Activated naive CD4-positive, alpha-beta T cell treated with anti-CD3 and anti-CD28 coated beads, Interleukin-2, amount 50 U/mL, for 72 hours (primary cell): Measurements from ENCODE around the gene CCHCR1. TPM values are rescaled to one million over a fixed set of nuclear protein-coding genes. Genes with fewer than 3 reads are reported as not detected.

Experiments
- ATAC-seq, 2 donors: fragments of 150-1000 bp; cut with Tn5 transposase; 2 replicates each; pipeline ENCODE4 v1.10.0; 2021; ENCODE audit warnings: mild to moderate bottlenecking in 2 of 2, moderate library complexity in 2 of 2
- DNase-seq, 2 donors: peaks; one replicate each; pipeline ENCODE4 v3.0.0; 2021 to 2022; ENCODE audit warnings: low spot score in 2 of 2
- H3K27ac Mint-ChIP-seq, 2 donors: one replicate each; pipeline ENCODE4 v1.8.0; 2022; ENCODE audit warnings: mild to moderate bottlenecking in 2 of 2, mixed read lengths in 2 of 2
- H3K36me3 Mint-ChIP-seq, 2 donors: one replicate each; pipeline ENCODE4 v1.8.0; 2022; ENCODE audit warnings: mixed read lengths in 2 of 2
- H3K9me3 Mint-ChIP-seq, 2 donors: one replicate each; pipeline ENCODE4 v1.8.0; 2022; ENCODE audit warnings: mixed read lengths in 2 of 2
- total RNA-seq, 2 donors: library from RNA; stranded (reverse); gene quantifications; one replicate each; pipeline ENCODE4 v1.2.3, GENCODE V29; 2022

CCHCR1 gene
- total RNA-seq, 2 donors from 2014 or later: 73.5 to 86.2 TPM

- Mint-ChIP-seq H3K36me3 (peaks cover 25 to 36% of the 10 kb centered on the region in 2 donors), H3K27ac (peak overlapping the region in 1 of 2 donors; percentile 89), H3K9me3 (no peaks in the 10 kb centered on the region)
- no peak for DNase-seq
- ATAC-seq: no peak
These were observed 961 bp downstream of the CCHCR1 start for GRCh38 chr6:31156641-31157040.

- Mint-ChIP-seq H3K27ac (no peak overlapping the region), H3K9me3 (no peaks in the 10 kb centered on the region), H3K36me3 (peaks cover 12 to 22% of the 10 kb centered on the region in 2 donors)
- DNase-seq (no peak), ATAC-seq (no peak)
These were observed 3.2 kb downstream of the CCHCR1 start for GRCh38 chr6:31154436-31154835.

GRCh38 chr6:31152781-31153180, 4.8 kb downstream of the CCHCR1 start:
- DNase-seq: no peak
- H3K27ac Mint-ChIP-seq: peak overlapping the region in 1 of 2 donors; percentile 63
- H3K36me3 Mint-ChIP-seq: peaks cover 0 to 7% of the 10 kb centered on the region in 2 donors
- no peaks in the 10 kb centered on the region for H3K9me3 Mint-ChIP-seq
- ATAC-seq: no peak

- H3K27ac Mint-ChIP-seq: peak overlapping the region in 1 of 2 donors; percentile 50
- ATAC-seq (no peak), DNase-seq (no peak)
- H3K36me3 Mint-ChIP-seq: no peaks in the 10 kb centered on the region
- H3K9me3 Mint-ChIP-seq: no peaks in the 10 kb centered on the region
These were observed 7.7 kb downstream of the CCHCR1 start for GRCh38 chr6:31149827-31150447.

GRCh38 chr6:31145386-31145785, 12.2 kb downstream of the CCHCR1 start:
- no peak overlapping the region for H3K27ac Mint-ChIP-seq
- ATAC-seq (no peak), DNase-seq (no peak)
- H3K36me3 Mint-ChIP-seq: no peaks in the 10 kb centered on the region
- H3K9me3 Mint-ChIP-seq: no peaks in the 10 kb centered on the region

- ATAC-seq (no peak), DNase-seq (no peak)
- H3K36me3 Mint-ChIP-seq: no peaks in the 10 kb centered on the region
- H3K27ac Mint-ChIP-seq: no peak overlapping the region
- no peaks in the 10 kb centered on the region for H3K9me3 Mint-ChIP-seq
These were observed 12.6 kb downstream of the CCHCR1 start for GRCh38 chr6:31144970-31145340.

GRCh38 chr6:31144296-31144969, 13.2 kb downstream of the CCHCR1 start:
- Mint-ChIP-seq H3K9me3 (no peaks in the 10 kb centered on the region), H3K27ac (no peak overlapping the region), H3K36me3 (no peaks in the 10 kb centered on the region)
- no peak for DNase-seq
- no peak for ATAC-seq

GRCh38 chr6:31143148-31143547, 14.5 kb downstream of the CCHCR1 start:
- DNase-seq (no peak), ATAC-seq (no peak)
- peak overlapping the region in 1 of 2 donors; percentile 13 for H3K27ac Mint-ChIP-seq
- H3K9me3 Mint-ChIP-seq: no peaks in the 10 kb centered on the region
- H3K36me3 Mint-ChIP-seq: no peaks in the 10 kb centered on the region

GRCh38 chr6:31142361-31142761, 15.2 kb downstream of the CCHCR1 start:
- peak overlapping the region in 1 of 2 donors; percentile 39 for H3K27ac Mint-ChIP-seq
- ATAC-seq (no peak), DNase-seq (no peak)
- H3K9me3 Mint-ChIP-seq: no peaks in the 10 kb centered on the region
- H3K36me3 Mint-ChIP-seq: no peaks in the 10 kb centered on the region

GRCh38 chr6:31140643-31141042, 17.0 kb downstream of the CCHCR1 start:
- Mint-ChIP-seq H3K27ac (no peak overlapping the region), H3K36me3 (no peaks in the 10 kb centered on the region), H3K9me3 (no peaks in the 10 kb centered on the region)
- ATAC-seq (no peak), DNase-seq (no peak)

GRCh38 chr6:31139599-31139998, 18.0 kb downstream of the CCHCR1 start:
- no peaks in the 10 kb centered on the region for H3K9me3 Mint-ChIP-seq
- ATAC-seq: no peak
- H3K27ac Mint-ChIP-seq: no peak overlapping the region
- no peak for DNase-seq
- no peaks in the 10 kb centered on the region for H3K36me3 Mint-ChIP-seq

- DNase-seq (no peak), ATAC-seq (no peak)
- Mint-ChIP-seq H3K36me3 (no peaks in the 10 kb centered on the region), H3K9me3 (no peaks in the 10 kb centered on the region), H3K27ac (peak within 1 kb of the TSS in 1 of 2 donors; percentile 86)
These were observed 18.6 kb downstream of the CCHCR1 start, which contains the start of gene PSORS1C2 for GRCh38 chr6:31138982-31139381. TSS of gene PSORS1C2 (minus strand) at chr6:31139066. CDS start at chr6:31139026, 40 bp downstream.

GRCh38 chr6:31135710-31136109, 21.9 kb downstream of the CCHCR1 start:
- no peak for DNase-seq
- no peak overlapping the region for H3K27ac Mint-ChIP-seq
- no peaks in the 10 kb centered on the region for H3K36me3 Mint-ChIP-seq
- H3K9me3 Mint-ChIP-seq: no peaks in the 10 kb centered on the region
- ATAC-seq: no peak

GRCh38 chr6:31132806-31133205, 24.8 kb downstream of the CCHCR1 start:
- Mint-ChIP-seq H3K9me3 (no peaks in the 10 kb centered on the region), H3K36me3 (no peaks in the 10 kb centered on the region), H3K27ac (no peak overlapping the region)
- ATAC-seq: no peak
- DNase-seq: no peak

GRCh38 chr6:31131595-31131994, 26.0 kb downstream of the CCHCR1 start:
- ATAC-seq: no peak
- H3K9me3 Mint-ChIP-seq: no peaks in the 10 kb centered on the region
- no peaks in the 10 kb centered on the region for H3K36me3 Mint-ChIP-seq
- no peak overlapping the region for H3K27ac Mint-ChIP-seq
- DNase-seq: no peak

- H3K36me3 Mint-ChIP-seq: no peaks in the 10 kb centered on the region
- no peak overlapping the region for H3K27ac Mint-ChIP-seq
- no peaks in the 10 kb centered on the region for H3K9me3 Mint-ChIP-seq
- no peak for ATAC-seq
- DNase-seq: no peak
These were observed 26.9 kb downstream of the CCHCR1 start for GRCh38 chr6:31130751-31131150.

- ATAC-seq: no peak
- no peak overlapping the region for H3K27ac Mint-ChIP-seq
- DNase-seq: no peak
- no peaks in the 10 kb centered on the region for H3K9me3 Mint-ChIP-seq
- H3K36me3 Mint-ChIP-seq: no peaks in the 10 kb centered on the region
These were observed 28.5 kb downstream of the CCHCR1 start for GRCh38 chr6:31129130-31129529.

- ATAC-seq (peak; percentile 73), DNase-seq (peak; percentile 67 to 82)
- no peaks in the 10 kb centered on the region for H3K36me3 Mint-ChIP-seq
- no peaks in the 10 kb centered on the region for H3K9me3 Mint-ChIP-seq
- H3K27ac Mint-ChIP-seq: no peak overlapping the region
These were observed 29.4 kb downstream of the CCHCR1 start for GRCh38 chr6:31128093-31128676.
